HS-5 (cell line): ENCODE measurements around the gene ZNF69.
"Not testable (repeated sequence)": the region's sequence is repeated elsewhere in the genome, so short reads cannot be mapped to it uniquely, and the experiment has no call there.

Experiments
- DNase-seq: peaks from one replicate; pipeline ENCODE4 v3.0.0-alpha.2; 2012; ENCODE audit warnings: low read depth

ZNF69 gene

GRCh38 chr19:11887611-11888531 lies at the start of gene ZNF69:
ZNF69 (plus strand) TSS chr19:11887782; CDS start chr19:11887924, 142 bp downstream.
- DNase-seq: no peak

GRCh38 chr19:11843722-11844121 lies 43.9 kb upstream of the ZNF69 start:
- no peak for DNase-seq

GRCh38 chr19:11847615-11848014 lies 40.0 kb upstream of the ZNF69 start:
- not testable (repeated sequence) for DNase-seq

- DNase-seq: no peak
These were observed 39.4 kb upstream of the ZNF69 start for GRCh38 chr19:11848200-11848593.

GRCh38 chr19:11848594-11849469 lies 38.8 kb upstream of the ZNF69 start, which contains the start of gene ZNF439:
ZNF439 (plus strand) TSS chr19:11848726; CDS start chr19:11848868, 142 bp downstream.
- DNase-seq: peak; percentile 24

- not testable (repeated sequence) for DNase-seq
These were observed 37.3 kb upstream of the ZNF69 start for GRCh38 chr19:11850289-11850688.

GRCh38 chr19:11853358-11853757 lies 34.2 kb upstream of the ZNF69 start:
- DNase-seq: no peak

- DNase-seq: no peak
These were observed 30.9 kb upstream of the ZNF69 start for GRCh38 chr19:11856596-11857250.

GRCh38 chr19:11860721-11861120 lies 26.9 kb upstream of the ZNF69 start:
- DNase-seq: no peak

GRCh38 chr19:11861301-11861700 lies 26.3 kb upstream of the ZNF69 start:
- DNase-seq: no peak

- not testable (repeated sequence) for DNase-seq
These were observed 19.8 kb upstream of the ZNF69 start for GRCh38 chr19:11867766-11868165.

GRCh38 chr19:11868188-11868587 lies 19.4 kb upstream of the ZNF69 start:
- no peak for DNase-seq

GRCh38 chr19:11872624-11873023 lies 15.0 kb upstream of the ZNF69 start:
- DNase-seq: no peak

- no peak for DNase-seq
These were observed 13.8 kb upstream of the ZNF69 start for GRCh38 chr19:11873762-11874161.

GRCh38 chr19:11879687-11880266 lies 7.8 kb upstream of the ZNF69 start:
- not testable (repeated sequence) for DNase-seq

GRCh38 chr19:11880598-11880997 lies 7.0 kb upstream of the ZNF69 start:
- no peak for DNase-seq

- DNase-seq: no peak
These were observed 6.3 kb upstream of the ZNF69 start for GRCh38 chr19:11881151-11881800.

- no peak for DNase-seq
These were observed 5.0 kb upstream of the ZNF69 start for GRCh38 chr19:11882606-11883005.

- no peak for DNase-seq
These were observed 360 bp upstream of the ZNF69 start for GRCh38 chr19:11887234-11887610.

- DNase-seq: not testable (repeated sequence)
These were observed 2.3 kb downstream of the ZNF69 start for GRCh38 chr19:11889901-11890300.

GRCh38 chr19:11890634-11891033 lies 3.1 kb downstream of the ZNF69 start:
- no peak for DNase-seq
